ENCODE measurements around the gene PGBD4. TPM values are rescaled to one million over a fixed set of nuclear protein-coding genes. Genes with fewer than 3 reads are reported as not detected.

PGBD4 gene
- total RNA-seq, 1 donor from 2014 or later = 1.9 TPM

DNA sequence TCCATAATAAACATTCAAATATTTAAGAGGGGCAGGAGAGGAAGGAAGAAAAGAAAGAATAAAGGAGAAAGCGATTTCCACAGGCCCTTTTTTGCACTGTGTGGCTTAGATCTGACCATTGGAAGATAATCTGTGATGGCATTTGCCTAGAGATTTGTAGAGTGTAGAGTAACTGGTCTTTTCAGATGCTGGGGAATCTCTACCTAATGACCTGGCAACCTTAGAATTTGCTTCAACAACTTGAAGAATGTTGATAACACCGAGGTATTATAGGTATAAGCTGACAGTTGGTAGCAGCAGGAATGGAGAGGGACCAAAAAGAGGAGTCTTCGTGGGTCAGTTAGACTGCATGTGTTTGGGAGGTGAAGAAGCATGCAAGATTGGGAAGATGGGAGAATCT, 41.9 kb upstream of the PGBD4 start:
- Mint-ChIP-seq H3K36me3 (ENCODE audit: low read depth) (no peaks in the 10 kb centered on the region), H3K9me3 (no peaks in the 10 kb centered on the region), H3K4me3 (no peak overlapping the region), H3K4me1 (no peaks in the 10 kb centered on the region), H3K27me3 (ENCODE audit: low read depth) (peaks cover 2% of the 10 kb centered on the region), H3K27ac (ENCODE audit: unreplicated experiment) (no peak overlapping the region)
- TF ChIP-seq, protein P1, sequence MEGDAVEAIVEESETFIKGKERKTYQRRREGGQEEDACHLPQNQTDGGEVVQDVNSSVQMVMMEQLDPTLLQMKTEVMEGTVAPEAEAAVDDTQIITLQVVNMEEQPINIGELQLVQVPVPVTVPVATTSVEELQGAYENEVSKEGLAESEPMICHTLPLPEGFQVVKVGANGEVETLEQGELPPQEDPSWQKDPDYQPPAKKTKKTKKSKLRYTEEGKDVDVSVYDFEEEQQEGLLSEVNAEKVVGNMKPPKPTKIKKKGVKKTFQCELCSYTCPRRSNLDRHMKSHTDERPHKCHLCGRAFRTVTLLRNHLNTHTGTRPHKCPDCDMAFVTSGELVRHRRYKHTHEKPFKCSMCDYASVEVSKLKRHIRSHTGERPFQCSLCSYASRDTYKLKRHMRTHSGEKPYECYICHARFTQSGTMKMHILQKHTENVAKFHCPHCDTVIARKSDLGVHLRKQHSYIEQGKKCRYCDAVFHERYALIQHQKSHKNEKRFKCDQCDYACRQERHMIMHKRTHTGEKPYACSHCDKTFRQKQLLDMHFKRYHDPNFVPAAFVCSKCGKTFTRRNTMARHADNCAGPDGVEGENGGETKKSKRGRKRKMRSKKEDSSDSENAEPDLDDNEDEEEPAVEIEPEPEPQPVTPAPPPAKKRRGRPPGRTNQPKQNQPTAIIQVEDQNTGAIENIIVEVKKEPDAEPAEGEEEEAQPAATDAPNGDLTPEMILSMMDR (conservative IDR thresholded peaks at IDR 0.05) = no peak
- no peak for DNase-seq (ENCODE audit: low read depth, low spot score)

DNA sequence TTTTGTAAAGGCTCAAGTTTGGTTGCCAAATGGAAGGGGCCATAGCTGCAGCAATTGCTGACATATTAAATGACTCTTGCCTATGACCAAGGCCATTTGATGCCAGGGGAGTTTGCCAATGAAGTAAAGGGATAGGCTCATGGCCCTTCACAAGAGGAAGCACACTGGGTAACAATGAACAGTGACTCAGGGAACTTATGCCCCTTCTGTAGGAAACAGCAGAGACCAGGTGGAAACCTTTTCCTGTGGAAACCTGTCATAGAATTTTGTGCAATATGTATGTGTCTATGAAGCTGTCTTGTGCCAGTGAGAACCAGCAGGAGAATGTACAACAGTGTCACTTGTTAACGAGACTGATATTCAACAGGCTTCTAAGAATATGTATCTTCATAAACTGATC, 37.4 kb upstream of the PGBD4 start:
- TF ChIP-seq, protein P1 (conservative IDR thresholded peaks at IDR 0.05) = no peak
- Mint-ChIP-seq H3K9me3 (no peaks in the 10 kb centered on the region), H3K4me1 (no peaks in the 10 kb centered on the region), H3K4me3 (no peak overlapping the region), H3K36me3 (ENCODE audit: low read depth) (no peaks in the 10 kb centered on the region), H3K27me3 (ENCODE audit: low read depth) (peaks cover 2% of the 10 kb centered on the region), H3K27ac (ENCODE audit: unreplicated experiment) (no peak overlapping the region)
- DNase-seq (ENCODE audit: low read depth, low spot score) = no peak

DNA sequence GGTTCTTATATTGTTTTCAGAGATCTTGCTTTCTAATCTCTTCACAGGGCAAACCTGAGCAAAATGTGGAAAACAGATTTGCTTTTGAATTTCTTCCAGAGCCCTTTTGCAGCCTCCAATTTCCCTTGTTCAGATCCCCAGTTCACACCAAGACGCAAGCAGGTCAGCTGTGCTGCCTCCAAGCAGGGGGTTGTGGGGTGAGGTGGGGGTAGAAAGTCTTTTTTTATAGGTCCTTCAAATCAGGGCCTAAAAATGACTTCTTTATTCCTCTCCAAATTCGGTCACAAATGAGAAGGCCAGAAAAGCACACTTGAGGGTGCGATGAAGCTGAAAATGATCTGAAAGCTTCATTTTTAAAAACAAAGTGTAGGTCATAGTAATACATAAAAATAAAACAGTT, 36.6 kb upstream of the PGBD4 start:
- Mint-ChIP-seq H3K27me3 (ENCODE audit: low read depth) (no peaks in the 10 kb centered on the region), H3K4me1 (no peaks in the 10 kb centered on the region), H3K36me3 (ENCODE audit: low read depth) (no peaks in the 10 kb centered on the region), H3K9me3 (no peaks in the 10 kb centered on the region), H3K27ac (ENCODE audit: unreplicated experiment) (no peak overlapping the region), H3K4me3 (no peak overlapping the region)
- TF ChIP-seq, protein P1 (conservative IDR thresholded peaks at IDR 0.05) = no peak
- DNase-seq (ENCODE audit: low read depth, low spot score) = no peak

DNA sequence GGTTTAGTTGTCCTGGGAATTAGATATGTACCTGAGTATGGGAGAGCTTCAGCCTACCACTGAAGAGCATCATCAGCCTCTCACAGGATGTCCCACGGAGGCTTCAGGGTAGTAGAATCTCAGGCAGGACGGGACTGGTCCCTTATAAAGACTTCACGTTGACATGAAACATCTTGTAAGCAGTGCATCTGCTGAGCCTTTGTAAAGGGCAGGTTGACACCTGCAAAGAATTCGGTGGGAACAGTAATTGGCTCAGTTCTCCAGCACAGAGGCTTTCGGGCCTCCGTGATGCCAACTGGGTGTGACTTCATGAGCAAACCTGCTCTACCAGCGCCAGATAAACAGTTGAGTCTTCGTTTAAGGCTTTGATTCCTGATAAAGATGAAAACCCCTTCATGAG, 35.9 kb upstream of the PGBD4 start:
- no peaks in the 10 kb centered on the region for H3K27me3 Mint-ChIP-seq (ENCODE audit: low read depth)
- H3K4me3 Mint-ChIP-seq = no peak overlapping the region
- TF ChIP-seq, protein P1 (conservative IDR thresholded peaks at IDR 0.05) = no peak
- no peaks in the 10 kb centered on the region for H3K9me3 Mint-ChIP-seq
- H3K27ac Mint-ChIP-seq (ENCODE audit: unreplicated experiment) = no peak overlapping the region
- H3K4me1 Mint-ChIP-seq = no peaks in the 10 kb centered on the region
- no peak for DNase-seq (ENCODE audit: low read depth, low spot score)
- no peaks in the 10 kb centered on the region for H3K36me3 Mint-ChIP-seq (ENCODE audit: low read depth)

GRCh38 chr15:34070003-34070402, 31.9 kb upstream of the PGBD4 start:
- H3K4me3 Mint-ChIP-seq = no peak overlapping the region
- no peaks in the 10 kb centered on the region for H3K36me3 Mint-ChIP-seq (ENCODE audit: low read depth)
- H3K9me3 Mint-ChIP-seq = no peaks in the 10 kb centered on the region
- H3K27ac Mint-ChIP-seq (ENCODE audit: unreplicated experiment) = no peak overlapping the region
- TF ChIP-seq, protein P1 (conservative IDR thresholded peaks at IDR 0.05) = no peak
- H3K4me1 Mint-ChIP-seq = no peaks in the 10 kb centered on the region
- no peak for DNase-seq (ENCODE audit: low read depth, low spot score)
- H3K27me3 Mint-ChIP-seq (ENCODE audit: low read depth) = no peaks in the 10 kb centered on the region

DNA sequence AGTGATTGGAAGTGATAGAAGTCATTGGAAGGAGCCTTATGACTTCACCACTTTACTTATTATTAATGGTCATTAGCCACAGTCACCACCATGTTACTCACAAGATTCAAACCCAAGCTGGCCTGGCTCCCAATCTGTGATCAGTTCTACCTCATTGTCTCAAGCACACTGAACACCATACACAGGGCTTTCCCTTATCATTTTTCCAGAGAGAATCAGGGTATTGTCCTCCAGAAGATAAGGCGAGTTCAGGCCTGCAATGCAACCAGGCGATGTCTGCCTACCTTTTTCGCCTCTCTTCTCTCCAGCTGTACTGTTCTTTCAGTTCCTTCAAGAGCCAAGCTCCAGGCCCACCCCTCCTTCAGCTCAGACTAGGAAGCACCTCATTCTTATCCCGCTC, 25.1 kb upstream of the PGBD4 start:
- DNase-seq (ENCODE audit: low read depth, low spot score) = no peak
- Mint-ChIP-seq H3K4me3 (no peak overlapping the region), H3K36me3 (ENCODE audit: low read depth) (no peaks in the 10 kb centered on the region), H3K27me3 (ENCODE audit: low read depth) (no peaks in the 10 kb centered on the region), H3K4me1 (no peaks in the 10 kb centered on the region), H3K27ac (ENCODE audit: unreplicated experiment) (no peak overlapping the region), H3K9me3 (no peaks in the 10 kb centered on the region)
- TF ChIP-seq, protein P1 (conservative IDR thresholded peaks at IDR 0.05) = no peak

All from neural crest cell (in vitro differentiated cells).